Cerebellar cortex (tissue), 1 donor: ENCODE data around the gene SND1.

ENCODE experiments used
- DNase-seq: peaks from one replicate; pipeline ENCODE4 v3.0.0-alpha.2; 2015; ENCODE audit warnings: low spot score

The SND1 gene

DNA sequence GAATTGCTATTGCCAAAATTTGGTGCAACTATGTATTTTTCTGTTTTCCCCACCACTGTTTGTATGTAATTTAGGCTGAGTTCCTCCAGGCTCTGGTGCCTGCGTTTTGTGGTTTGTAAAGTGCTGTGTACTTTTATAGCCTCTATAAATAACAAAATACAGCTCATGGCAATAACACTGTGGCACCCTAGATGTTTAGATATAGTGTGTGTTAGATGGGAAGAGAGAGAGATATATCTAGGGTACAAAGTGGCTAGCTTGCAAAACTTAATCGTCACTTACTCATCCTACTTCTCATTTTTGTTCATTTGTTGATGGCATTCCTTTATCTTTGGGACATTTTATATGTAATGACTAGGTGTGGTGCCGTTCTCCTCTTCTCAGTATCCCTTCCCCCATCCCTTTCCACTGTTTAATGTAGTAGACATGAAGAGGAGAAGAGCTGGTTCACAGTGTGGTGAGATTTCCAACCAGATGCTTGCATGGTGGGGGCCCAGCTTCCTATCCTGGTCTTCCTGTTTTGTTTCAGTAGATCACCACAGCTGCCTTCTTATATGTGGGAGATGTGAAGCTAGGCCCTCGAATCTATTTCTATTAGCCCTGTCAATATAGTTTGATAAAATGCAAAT, 115.0 kb downstream of the SND1 start:
- no peak for DNase-seq

DNA sequence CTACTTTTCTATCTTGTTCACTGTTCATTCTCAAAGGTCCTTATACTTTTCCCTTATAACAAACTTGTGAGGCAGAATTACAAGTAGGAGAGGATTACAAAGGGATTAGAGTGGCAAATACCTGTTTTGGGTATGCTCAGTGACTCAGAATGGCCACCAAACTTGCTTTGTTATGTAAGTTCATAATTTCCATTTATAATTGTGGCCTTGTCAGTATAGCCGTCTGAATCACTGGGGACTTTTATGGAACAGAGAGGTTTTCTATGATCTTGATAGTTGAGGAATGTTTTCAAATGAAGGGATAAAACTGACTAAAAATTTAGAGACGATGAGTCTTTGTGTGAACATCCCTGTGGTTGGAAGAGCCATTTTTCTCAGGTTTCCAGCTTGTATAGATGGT, 116.2 kb downstream of the SND1 start:
- DNase-seq: no peak

DNA sequence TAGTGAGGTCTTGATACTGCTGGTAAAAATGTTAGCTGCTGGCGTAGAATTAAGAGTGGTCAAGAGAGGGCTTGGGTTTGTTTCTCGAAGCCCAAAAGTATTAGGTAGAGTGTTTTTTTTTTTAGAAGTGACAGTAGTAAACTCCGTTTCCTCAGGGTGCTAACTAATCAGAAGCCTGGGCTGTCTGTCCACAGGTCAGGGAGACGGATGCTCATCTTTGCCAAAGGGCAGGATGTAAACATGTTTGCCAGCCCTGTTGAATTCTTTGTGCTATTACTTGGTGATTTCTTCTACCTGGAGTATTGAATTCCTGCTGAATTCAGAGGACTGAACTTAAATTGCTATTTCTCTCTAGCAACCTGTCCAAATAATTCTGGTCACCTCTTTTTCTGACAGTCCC, 117.1 kb downstream of the SND1 start:
- no peak for DNase-seq

DNA sequence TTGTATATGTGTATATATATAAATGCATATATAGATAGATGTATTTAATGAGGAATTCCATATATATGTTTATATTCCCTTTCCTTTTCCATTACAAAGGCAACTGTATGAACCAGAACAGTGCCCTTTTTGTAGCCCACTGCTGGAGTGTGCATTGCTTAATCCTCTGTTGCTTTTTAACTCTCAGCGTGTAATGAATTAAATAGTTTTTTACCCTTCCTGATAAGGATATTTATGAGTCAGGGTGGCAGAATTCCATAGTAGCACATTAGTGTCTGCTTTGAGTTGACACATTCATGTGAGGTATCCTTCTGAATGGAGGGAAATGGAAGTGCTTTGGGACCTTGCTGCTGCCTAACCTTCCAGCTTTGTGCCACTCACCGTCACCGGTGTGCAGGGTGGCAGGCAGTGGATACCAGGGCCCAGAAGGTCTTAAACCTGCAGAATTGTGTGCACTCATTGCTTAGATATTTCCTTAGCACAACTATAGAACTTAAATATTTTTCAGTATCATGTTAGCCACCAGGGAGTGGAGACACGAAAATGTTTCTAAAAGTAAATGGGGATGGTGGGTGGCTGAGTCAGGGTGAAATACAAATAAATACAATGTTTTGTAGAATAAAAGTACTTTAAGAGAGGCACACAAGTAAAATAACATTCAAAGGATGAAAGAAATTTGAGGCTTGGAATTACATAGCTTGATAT, 117.9 kb downstream of the SND1 start:
- no peak for DNase-seq

DNA sequence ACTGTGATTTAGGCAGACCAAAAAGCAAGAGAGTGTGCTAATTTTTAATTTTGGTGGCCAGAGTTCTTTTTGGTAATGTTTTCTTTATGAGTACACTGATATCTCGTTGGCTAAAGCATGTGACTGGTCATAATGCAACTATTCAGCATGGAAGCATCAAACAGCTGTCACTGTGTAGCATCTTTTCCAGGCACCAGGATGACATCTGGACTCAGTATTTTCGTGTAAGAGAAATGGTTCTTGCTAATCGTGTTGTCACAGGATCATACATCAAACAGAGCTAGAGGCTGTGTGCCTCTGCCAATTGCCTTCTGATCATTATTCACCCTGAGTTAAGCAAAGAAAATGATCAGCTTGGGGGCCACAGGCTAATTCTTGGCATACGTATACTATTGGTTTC, 118.9 kb downstream of the SND1 start:
- no peak for DNase-seq

DNA sequence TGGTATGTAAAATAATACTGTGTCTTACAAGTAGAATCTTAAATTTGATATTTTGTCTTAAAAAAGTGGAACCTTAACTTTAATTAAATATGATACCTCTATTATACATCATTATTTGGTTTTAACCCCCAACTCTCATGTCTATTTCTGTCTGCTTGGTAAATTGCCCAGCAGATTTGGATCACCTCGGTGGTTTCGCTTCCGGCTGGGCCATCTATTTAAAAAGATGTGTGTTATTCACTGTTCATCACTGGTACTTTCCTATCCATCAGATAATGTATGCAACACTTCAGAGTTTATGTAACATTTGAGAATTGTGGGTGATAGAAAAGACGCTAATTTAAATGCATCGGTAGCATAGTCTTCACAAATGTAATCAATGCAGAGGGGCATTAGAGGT, 119.7 kb downstream of the SND1 start:
- no peak for DNase-seq

DNA sequence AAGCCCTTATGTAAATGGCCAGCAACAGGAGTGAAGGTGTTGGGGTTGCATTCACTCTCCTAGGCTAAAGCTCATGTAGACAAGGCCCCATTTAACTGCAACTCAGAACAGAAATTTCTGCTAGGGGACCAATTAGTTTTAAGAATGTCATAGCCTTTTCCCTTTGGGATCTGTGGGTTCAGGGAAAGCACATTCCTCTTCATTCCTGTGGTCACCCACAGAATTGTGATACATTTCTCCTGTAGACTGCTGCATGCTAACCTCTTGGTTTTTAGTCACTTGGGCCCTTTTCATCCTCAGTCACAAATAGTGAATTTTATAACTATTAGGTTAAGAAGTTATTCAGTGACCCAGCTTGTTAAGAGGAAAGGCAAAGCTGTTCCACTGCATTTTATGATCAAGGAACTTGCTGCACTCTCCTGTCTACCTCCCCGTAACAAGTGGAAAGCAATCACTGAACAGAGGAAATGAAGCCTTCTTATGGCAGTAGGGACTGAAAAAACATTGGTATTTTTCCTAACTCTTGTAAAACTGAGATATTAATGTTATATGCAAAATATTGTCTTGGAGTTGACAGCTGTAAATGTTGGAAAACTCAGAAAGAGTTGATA, 124.9 kb downstream of the SND1 start:
- no peak for DNase-seq

- no peak for DNase-seq
Observed at GRCh38 chr7:127780489-127780888, 128.5 kb downstream of the SND1 start.

- DNase-seq: no peak
Observed at GRCh38 chr7:127781081-127781480, 129.1 kb downstream of the SND1 start.

DNA sequence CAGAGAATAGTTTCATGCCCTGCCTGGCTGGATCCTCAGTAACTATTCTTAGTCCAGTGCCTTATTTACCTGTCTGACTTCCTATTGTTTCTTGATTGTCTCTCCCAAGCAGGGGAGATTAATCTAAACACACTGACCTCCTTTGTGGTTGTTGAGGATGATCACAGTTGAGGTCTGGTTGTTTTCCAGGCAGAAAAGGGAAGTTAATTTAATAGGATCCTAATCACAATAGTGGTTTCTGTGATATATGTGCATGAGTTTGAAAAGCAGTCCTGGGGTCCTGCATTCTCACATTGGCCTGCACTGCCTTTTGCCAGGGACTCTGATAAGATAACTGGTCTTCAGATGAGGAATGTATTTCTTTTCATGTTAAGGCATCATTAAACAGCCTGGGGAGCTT, 130.1 kb downstream of the SND1 start:
- no peak for DNase-seq

DNA sequence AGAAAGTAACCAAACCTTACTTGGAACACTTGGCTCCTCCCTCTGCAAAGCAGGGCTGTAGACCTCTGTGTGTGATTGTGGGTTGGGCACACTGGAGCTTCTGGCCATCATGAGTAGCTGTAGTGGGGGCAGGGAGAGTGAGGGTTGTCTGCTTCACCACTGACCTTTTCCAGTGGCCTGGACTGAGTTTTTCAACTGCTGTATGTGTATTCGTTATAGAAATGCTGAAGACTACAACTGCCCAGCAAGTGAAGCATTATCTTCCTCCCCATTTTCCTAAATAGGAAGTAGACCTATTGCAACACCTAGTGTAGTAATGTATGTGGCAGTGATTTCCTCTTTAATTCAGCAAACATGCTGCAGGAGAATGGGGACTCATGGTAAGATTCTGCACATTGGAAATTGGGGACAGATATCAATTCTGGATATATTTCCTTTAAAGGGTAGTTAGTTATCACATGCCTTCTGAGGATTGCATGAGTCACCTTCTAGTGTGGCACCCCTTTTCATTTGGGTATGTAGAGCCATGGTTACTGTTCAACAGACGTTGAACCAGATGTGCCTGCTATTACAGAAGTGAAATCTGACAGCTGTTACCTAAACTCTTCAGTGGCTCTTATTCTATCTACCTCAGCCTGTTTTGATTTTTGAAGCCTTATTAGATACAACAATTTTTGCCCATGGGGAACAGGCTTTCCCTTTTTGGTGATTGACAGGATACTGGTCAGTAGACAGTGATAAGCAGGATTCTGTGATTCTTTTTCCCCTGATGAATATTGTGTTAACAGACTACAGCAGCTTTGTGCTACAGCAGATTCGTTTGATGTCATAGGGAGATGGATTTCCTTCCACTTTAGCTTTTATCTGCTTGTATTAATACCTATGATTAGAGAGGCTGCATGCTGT, 130.9 kb downstream of the SND1 start:
- no peak for DNase-seq

DNA sequence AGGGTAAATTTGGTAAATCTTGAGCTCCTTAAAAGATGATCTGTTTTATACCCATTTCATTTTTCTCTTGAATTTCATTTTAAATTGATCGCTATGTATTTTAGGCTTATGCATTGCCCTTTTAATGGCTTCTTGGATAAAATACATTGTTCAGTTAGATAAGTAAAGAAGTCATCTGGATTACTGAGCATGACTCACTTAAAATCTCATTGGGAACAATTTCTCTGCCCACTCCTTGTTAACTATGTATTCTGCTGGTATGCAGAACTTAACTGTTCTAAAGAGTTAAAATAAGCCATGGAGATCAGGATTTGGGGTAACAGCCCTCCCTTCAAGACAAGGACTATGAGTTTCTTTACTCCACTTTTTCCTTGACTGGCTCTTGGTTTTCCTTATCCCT, 134.2 kb downstream of the SND1 start:
- no peak for DNase-seq

GRCh38 chr7:127789031-127789430, 137.0 kb downstream of the SND1 start:
- no peak for DNase-seq

DNA sequence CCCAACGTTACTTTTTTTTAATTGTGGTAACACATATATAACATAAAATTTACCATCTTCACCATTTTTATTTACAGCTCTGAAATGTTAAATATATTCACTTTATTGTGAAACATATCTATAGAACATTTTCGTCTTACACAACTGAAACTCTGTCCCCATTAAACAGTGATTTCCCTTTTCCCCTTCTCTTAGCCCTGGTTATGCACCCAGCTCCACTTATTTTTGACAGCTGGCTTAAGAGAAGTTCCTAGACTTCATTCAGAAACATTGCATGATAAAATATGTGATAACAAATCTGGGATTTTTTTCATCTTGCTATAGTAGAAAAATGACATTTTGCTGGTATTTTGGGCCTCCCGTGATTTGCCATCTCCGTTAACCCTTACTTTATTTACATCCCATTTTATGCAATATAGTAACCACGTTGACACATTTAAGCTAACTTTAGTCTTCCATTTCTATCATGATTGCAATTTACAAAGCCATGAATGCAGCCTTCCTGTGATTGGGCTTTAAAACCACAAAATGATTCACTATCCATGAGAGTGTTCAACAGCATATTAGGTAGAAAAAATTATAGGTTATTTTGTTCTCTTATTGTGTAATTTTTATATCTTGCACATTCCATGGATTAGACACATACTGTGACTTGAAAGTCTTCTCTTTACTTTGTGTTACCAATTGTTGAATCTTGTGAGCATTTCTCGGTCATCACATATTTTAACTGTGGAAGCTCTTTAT, 139.6 kb downstream of the SND1 start:
- DNase-seq: no peak

- no peak for DNase-seq
Observed at GRCh38 chr7:127792528-127793342, 140.7 kb downstream of the SND1 start.

GRCh38 chr7:127793582-127793981, 141.6 kb downstream of the SND1 start:
- no peak for DNase-seq

DNA sequence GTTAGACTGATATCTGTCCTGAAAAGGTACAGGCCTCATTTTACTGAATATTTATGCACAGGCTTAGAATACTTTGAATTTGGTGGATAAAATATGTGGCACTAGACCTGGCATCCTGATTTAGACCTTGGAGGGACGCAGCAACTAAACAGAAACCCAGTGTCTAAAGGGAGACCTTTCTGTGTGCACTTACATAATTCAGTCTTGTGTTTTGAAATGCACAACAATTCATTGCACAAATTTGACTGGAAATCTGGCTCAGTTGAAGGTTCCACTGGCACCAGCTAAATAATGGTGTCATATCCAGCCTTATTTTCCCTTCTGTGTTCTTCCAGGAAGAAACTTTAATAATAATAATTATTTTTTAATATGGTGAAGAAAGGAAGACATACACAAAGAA, 142.1 kb downstream of the SND1 start:
- no peak for DNase-seq

DNA sequence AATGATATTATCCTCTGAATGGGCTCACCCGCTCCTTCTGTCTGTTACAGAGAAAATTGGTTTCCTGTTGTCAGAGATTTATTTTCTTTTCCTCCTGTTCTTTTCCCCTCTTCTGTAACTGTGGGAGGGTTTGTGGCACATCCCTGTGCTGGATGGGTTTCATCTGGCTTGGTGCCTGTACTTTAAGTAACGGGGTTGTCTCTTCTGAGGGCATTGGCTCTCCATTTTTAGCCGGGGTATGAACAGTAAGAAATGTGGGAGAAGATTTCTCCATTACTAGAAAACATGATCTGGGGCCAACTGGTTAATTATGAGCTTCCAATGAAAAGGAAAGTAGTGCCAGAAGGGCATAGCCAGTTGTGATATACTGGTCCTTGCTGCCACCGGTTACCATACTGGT, 142.6 kb downstream of the SND1 start:
- DNase-seq: peak; percentile 50

GRCh38 chr7:127798023-127798422, 146.0 kb downstream of the SND1 start:
- no peak for DNase-seq

GRCh38 chr7:127798769-127799372, 146.9 kb downstream of the SND1 start:
- DNase-seq: no peak
